Retinal pigment epithelial cell (primary cell): ENCODE data around the gene NPC1.
"Not testable (repeated sequence)": the region's sequence is repeated elsewhere in the genome, so short reads cannot be mapped to it uniquely, and the experiment has no call there.

Source experiments
- DNase-seq: peaks from one replicate; pipeline ENCODE4 v3.0.0-alpha.2; 2010; ENCODE audit warnings: low read depth
- H3K4me3 ChIP-seq: 2 replicates; pipeline ENCODE4 v1.5.1; 2011; ENCODE audit warnings: mild to moderate bottlenecking, low read length, control low read depth, moderate library complexity
- CTCF ChIP-seq: conservative IDR thresholded peaks from 2 replicates; pipeline ENCODE4 v1.5.1; 2011; ENCODE audit warnings: low read depth, low read length, control low read depth, inconsistent platforms

The NPC1 gene

GRCh38 chr18:23618862-23619387 is 32.6 kb upstream of the NPC1 start:
- peak; percentile 39 for TF ChIP-seq CTCF
- DNase-seq: no peak
- peak overlapping the region; percentile 47 for H3K4me3 ChIP-seq

GRCh38 chr18:23617412-23618014 is 31.2 kb upstream of the NPC1 start:
- H3K4me3 ChIP-seq: no peak overlapping the region
- TF ChIP-seq CTCF: no peak
- DNase-seq: no peak

- DNase-seq: no peak
- no peak overlapping the region for H3K4me3 ChIP-seq
- no peak for TF ChIP-seq CTCF
Measured at GRCh38 chr18:23616258-23616657, 30.0 kb upstream of the NPC1 start.

- H3K4me3 ChIP-seq: no peak overlapping the region
- DNase-seq: no peak
- TF ChIP-seq CTCF: no peak
Measured at GRCh38 chr18:23614891-23615290, 28.6 kb upstream of the NPC1 start.

GRCh38 chr18:23614413-23614812 is 28.1 kb upstream of the NPC1 start:
- no peak for TF ChIP-seq CTCF
- no peak for DNase-seq
- no peak overlapping the region for H3K4me3 ChIP-seq

- DNase-seq, H3K4me3 ChIP-seq: not testable (repeated sequence)
Measured at GRCh38 chr18:23613091-23613475, 26.8 kb upstream of the NPC1 start.

GRCh38 chr18:23612434-23613090 is 26.3 kb upstream of the NPC1 start:
- TF ChIP-seq CTCF: no peak
- no peak for DNase-seq

More at GRCh38 chr18:23612434-23613090, 26.3 kb upstream of the NPC1 start:
- H3K4me3 ChIP-seq: no peak overlapping the region
